Keratinocyte (primary cell): ENCODE data around the gene HMGCR.

Source experiments
- CTCF ChIP-seq, 3 experiments: IDR thresholded peaks in 1 of 3; conservative IDR thresholded peaks in 1 of 3; optimal IDR thresholded peaks in 1 of 3; 2 replicates in 2 of 3; 3 replicates in 1 of 3; pipeline versions ENCODE3 to v1.5.1; 2011; ENCODE audit warnings: low read length in 3 of 3, mild to moderate bottlenecking in 3 of 3, moderate library complexity in 2 of 3, control low read depth in 1 of 3, inconsistent platforms in 1 of 3; ENCODE audit not compliant: insufficient read depth in 2 of 3; ENCODE audit errors: extremely low read depth in 1 of 3
- EZH2 ChIP-seq: IDR thresholded peaks from one replicate; pipeline ENCODE4 v1.6.1; 2012; ENCODE audit warnings: inconsistent platforms, mild to moderate bottlenecking, low read length, moderate library complexity

- TF ChIP-seq CTCF (optimal IDR thresholded peaks at IDR 0.05 in 1 of 3, IDR thresholded peaks at IDR 0.05 in 1 of 3, conservative IDR thresholded peaks at IDR 0.05 in 1 of 3; ENCODE audit: extremely low read depth in 1 of 3, insufficient read depth in 2 of 3, low read length in 3 of 3): peak; percentile 30 to 60 (median 48)
- TF ChIP-seq EZH2: no peak
These were observed 937 bp upstream of the HMGCR start for GRCh38 chr5:75335952-75336614.
